ENCODE measurements around the gene JCAD. TPM values are rescaled to one million over a fixed set of nuclear protein-coding genes. Genes with fewer than 3 reads are reported as not detected.

JCAD gene
- total and polyA plus RNA-seq, 10 of the 15 experiments (the other 5 are each of a cell fraction or from before 2014, with no cell fraction given) = 0.28 TPM; not detected in 9

DNA sequence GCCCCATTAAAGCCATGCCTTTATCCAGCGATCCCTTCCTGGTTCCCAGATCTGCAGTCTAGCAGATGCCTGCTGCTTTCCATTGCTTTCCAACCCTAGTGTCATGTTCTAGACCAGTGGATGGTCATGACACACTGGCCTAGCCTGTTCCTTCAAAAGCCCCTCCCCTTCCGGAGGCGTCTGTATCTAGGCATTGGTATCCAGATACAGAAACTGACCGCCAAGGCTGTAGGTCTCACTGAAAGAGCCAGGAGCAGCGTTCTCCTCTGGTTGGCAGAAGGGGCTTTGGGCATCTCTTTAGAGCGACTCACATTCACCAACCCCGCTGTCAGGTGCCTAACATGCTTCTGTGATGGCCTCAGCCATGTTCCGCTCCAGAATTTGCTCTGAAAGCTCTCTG lies 22.6 kb downstream of the JCAD start:
- Histone ChIP-seq H4K20me1 (ENCODE audit: control insufficient read depth, insufficient read depth) (no peaks in the 10 kb centered on the region), H3K9me3 (replicated peaks; ENCODE audit: control insufficient read depth, insufficient read depth, low read length) (no peaks in the 10 kb centered on the region), H2AFZ (ENCODE audit: control insufficient read depth, low read depth, low read length) (no peak overlapping the region), H3K4me3 (no peak overlapping the region), H3K27ac (ENCODE audit: control insufficient read depth, insufficient read depth) (no peak overlapping the region), H3K4me1 (ENCODE audit: control insufficient read depth, insufficient read depth, low read length) (peaks cover 4% of the 10 kb centered on the region; the same call in 1 of the 2 replicates), H3K27me3 (replicated peaks in 1 of 2; ENCODE audit: control insufficient read depth in 2 of 2, insufficient read depth in 2 of 2, low read length in 1 of 2) (peaks cover 0 to 2% of the 10 kb centered on the region in 2 experiments; a peak in 1 of 4 replicates), H3K9ac (ENCODE audit: control insufficient read depth, insufficient read depth, low read length) (no peak overlapping the region), H3K36me3 (ENCODE audit: control insufficient read depth in 2 of 2, insufficient read depth in 2 of 2, low read length in 1 of 2) (no peaks in the 10 kb centered on the region), H3K79me2 (ENCODE audit: control insufficient read depth, insufficient read depth, low read length) (no peaks in the 10 kb centered on the region), H3K4me2 (ENCODE audit: control insufficient read depth, insufficient read depth) (no peak overlapping the region)
- CTCF ChIA-PET = no interaction called here
- in situ Hi-C loops (cut with MboI) = no loop called here
- DNase-seq (ENCODE audit: low read depth, low spot score) (no peak), ATAC-seq (no peak), FAIRE-seq (no peak)
- 70% methylated on average over 8 of the region's 8 CpGs for WGBS (ENCODE audit: insufficient coverage, insufficient replicate concordance, low lambda C conversion rate, missing lambda C conversion rate)
- TF ChIP-seq SREBF1 (IDR thresholded peaks at IDR 0.05; ENCODE audit: low read length) (no peak), CEBPB (IDR thresholded peaks at IDR 0.05; ENCODE audit: borderline replicate concordance in 1 of 2, low read depth in 2 of 2, low read length in 2 of 2) (no peak), CTCF (IDR thresholded peaks at IDR 0.05 in 2 of 3, conservative IDR thresholded peaks at IDR 0.05 in 1 of 3; ENCODE audit: control insufficient read depth in 2 of 3, extremely low read depth in 1 of 3, insufficient read depth in 1 of 3, low read depth in 3 of 3, low read length in 3 of 3) (no peak), SMC3 (IDR thresholded peaks at IDR 0.05; ENCODE audit: borderline replicate concordance, low read length) (no peak), E2F4 (IDR thresholded peaks at IDR 0.05; ENCODE audit: low read depth, low read length) (no peak), E2F8 (IDR thresholded peaks at IDR 0.05; ENCODE audit: low read depth, partially characterized antibody) (no peak), NFIC (IDR thresholded peaks at IDR 0.05; ENCODE audit: low read depth, low read length) (no peak), NFYB (IDR thresholded peaks at IDR 0.05; ENCODE audit: insufficient read depth, low read depth, low read length) (no peak), MTA3 (IDR thresholded peaks at IDR 0.05; ENCODE audit: borderline replicate concordance, low read length) (no peak), NBN (IDR thresholded peaks at IDR 0.05) (no peak)
- TF ChIP-seq, protein P1, sequence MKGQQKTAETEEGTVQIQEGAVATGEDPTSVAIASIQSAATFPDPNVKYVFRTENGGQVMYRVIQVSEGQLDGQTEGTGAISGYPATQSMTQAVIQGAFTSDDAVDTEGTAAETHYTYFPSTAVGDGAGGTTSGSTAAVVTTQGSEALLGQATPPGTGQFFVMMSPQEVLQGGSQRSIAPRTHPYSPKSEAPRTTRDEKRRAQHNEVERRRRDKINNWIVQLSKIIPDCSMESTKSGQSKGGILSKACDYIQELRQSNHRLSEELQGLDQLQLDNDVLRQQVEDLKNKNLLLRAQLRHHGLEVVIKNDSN (IDR thresholded peaks at IDR 0.05; ENCODE audit: borderline replicate concordance, extremely low read length, insufficient read depth, low read depth, low read length) = no peak
- TF ChIP-seq, protein P2, sequence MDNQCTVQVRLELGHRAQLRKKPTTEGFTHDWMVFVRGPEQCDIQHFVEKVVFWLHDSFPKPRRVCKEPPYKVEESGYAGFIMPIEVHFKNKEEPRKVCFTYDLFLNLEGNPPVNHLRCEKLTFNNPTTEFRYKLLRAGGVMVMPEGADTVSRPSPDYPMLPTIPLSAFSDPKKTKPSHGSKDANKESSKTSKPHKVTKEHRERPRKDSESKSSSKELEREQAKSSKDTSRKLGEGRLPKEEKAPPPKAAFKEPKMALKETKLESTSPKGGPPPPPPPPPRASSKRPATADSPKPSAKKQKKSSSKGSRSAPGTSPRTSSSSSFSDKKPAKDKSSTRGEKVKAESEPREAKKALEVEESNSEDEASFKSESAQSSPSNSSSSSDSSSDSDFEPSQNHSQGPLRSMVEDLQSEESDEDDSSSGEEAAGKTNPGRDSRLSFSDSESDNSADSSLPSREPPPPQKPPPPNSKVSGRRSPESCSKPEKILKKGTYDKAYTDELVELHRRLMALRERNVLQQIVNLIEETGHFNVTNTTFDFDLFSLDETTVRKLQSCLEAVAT (IDR thresholded peaks at IDR 0.05) = no peak
- TF ChIP-seq, protein P3, sequence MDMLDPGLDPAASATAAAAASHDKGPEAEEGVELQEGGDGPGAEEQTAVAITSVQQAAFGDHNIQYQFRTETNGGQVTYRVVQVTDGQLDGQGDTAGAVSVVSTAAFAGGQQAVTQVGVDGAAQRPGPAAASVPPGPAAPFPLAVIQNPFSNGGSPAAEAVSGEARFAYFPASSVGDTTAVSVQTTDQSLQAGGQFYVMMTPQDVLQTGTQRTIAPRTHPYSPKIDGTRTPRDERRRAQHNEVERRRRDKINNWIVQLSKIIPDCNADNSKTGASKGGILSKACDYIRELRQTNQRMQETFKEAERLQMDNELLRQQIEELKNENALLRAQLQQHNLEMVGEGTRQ (IDR thresholded peaks at IDR 0.05; ENCODE audit: borderline replicate concordance, low read depth, low read length) = no peak
- POLR2A ChIA-PET = no interaction called here
- no TSS peak for BruUV-seq (replicated peaks)
- intact Hi-C loops (cut with micrococcal nuclease; ENCODE audit: unreplicated experiment) = no loop called here
- SMC1A ChIA-PET (ENCODE audit: uncharacterized antibody, unreplicated experiment) = no interaction called here
- RAD21 ChIA-PET (ENCODE audit: unreplicated experiment) = no interaction called here

Data from GM12878 (cell line).